OCI-LY1 (cell line): ENCODE results near the gene CYB5RL.

Source experiments
- H2AFZ ChIP-seq: fragments of 200-600 bp; sonication (generic), shearing (Covaris generic); 2 replicates; pipeline ENCODE4 v1.6.0; 2014; ENCODE audit warnings: antibody characterized with exemption, mild to moderate bottlenecking, low read length
- H3F3A ChIP-seq: fragments of 200-600 bp; sonication (generic), shearing (Covaris generic); 2 replicates; pipeline ENCODE4 v1.6.0; 2014; ENCODE audit warnings: mild to moderate bottlenecking, antibody characterized with exemption, low read length, moderate library complexity; ENCODE audit not compliant: insufficient read depth
- H3K27ac ChIP-seq: fragments of 200-600 bp; sonication (generic); 2 replicates; pipeline ENCODE4 v1.5.1; 2014; ENCODE audit warnings: low read length, mixed run types, mild to moderate bottlenecking, low read depth; ENCODE audit not compliant: poor library complexity, severe bottlenecking
- H3K27me3 ChIP-seq: fragments of 200-600 bp; sonication (generic); 2 replicates; pipeline ENCODE4 v1.6.0; 2014; ENCODE audit warnings: antibody characterized with exemption, mild to moderate bottlenecking, low read length, moderate library complexity; ENCODE audit not compliant: insufficient read depth
- H3K36me3 ChIP-seq: fragments of 200-600 bp; sonication (generic); 2 replicates; pipeline ENCODE4 v1.6.1; 2014; ENCODE audit warnings: mild to moderate bottlenecking, antibody characterized with exemption, low read length, moderate library complexity, mixed read lengths; ENCODE audit not compliant: insufficient read depth
- H3K4me1 ChIP-seq: fragments of 200-600 bp; sonication (generic); 2 replicates; pipeline ENCODE4 v1.5.1; 2014; ENCODE audit warnings: mild to moderate bottlenecking, low read length, moderate library complexity; ENCODE audit not compliant: insufficient read depth, severe bottlenecking
- H3K4me2 ChIP-seq: fragments of 200-600 bp; sonication (generic), shearing (Covaris generic); 2 replicates; pipeline ENCODE4 v1.6.1; 2014; ENCODE audit warnings: low read length
- H3K4me3 ChIP-seq: fragments of 200-600 bp; sonication (generic); 2 replicates; pipeline ENCODE4 v1.5.1; 2014; ENCODE audit warnings: low read length, low read depth, mild to moderate bottlenecking, mixed read lengths; ENCODE audit not compliant: poor library complexity, severe bottlenecking
- H3K79me2 ChIP-seq: fragments of 200-600 bp; shearing (Covaris generic); 2 replicates; pipeline ENCODE4 v1.6.1; 2016; ENCODE audit warnings: mixed run types, low read length, mixed read lengths; ENCODE audit not compliant: insufficient read depth
- H3K9ac ChIP-seq: fragments of 200-600 bp; sonication (generic), shearing (Covaris generic); 2 replicates; pipeline ENCODE4 v1.6.1; 2014; ENCODE audit warnings: mild to moderate bottlenecking, low read length, mixed read lengths
- H3K9me2 ChIP-seq: fragments of 200-600 bp; sonication (generic), shearing (Covaris generic); 2 replicates; pipeline ENCODE4 v1.6.1; 2014; ENCODE audit warnings: low read depth, mild to moderate bottlenecking, low read length, mixed read lengths
- H3K9me3 ChIP-seq: fragments of 200-600 bp; shearing (Covaris generic); 2 replicates; pipeline ENCODE4 v1.6.1; 2014; ENCODE audit warnings: low read length, mixed read lengths
- H4K20me1 ChIP-seq: fragments of 200-600 bp; sonication (generic), shearing (Covaris generic); 2 replicates; pipeline ENCODE4 v1.6.0; 2016; ENCODE audit warnings: mild to moderate bottlenecking, low read length; ENCODE audit not compliant: insufficient read depth
- CTCF ChIP-seq: fragments of 200-600 bp; sonication (generic), shearing (Covaris generic); IDR thresholded peaks from 2 replicates; pipeline ENCODE4 v1.5.1; 2017; ENCODE audit warnings: mild to moderate bottlenecking, antibody characterized with exemption, low read length, moderate library complexity, mixed read lengths
- EZH2 ChIP-seq: fragments of 200-600 bp; sonication (generic), shearing (Covaris generic); IDR thresholded peaks from 2 replicates; pipeline ENCODE4 v1.8.0; 2017; ENCODE audit warnings: borderline replicate concordance, mixed run types, mild to moderate bottlenecking, antibody characterized with exemption, low read length, moderate library complexity, mixed read lengths

Gene CYB5RL

GRCh38 chr1:54221867-54222484 is 22.1 kb upstream of the CYB5RL start:
- Histone ChIP-seq H3K9ac (no peak overlapping the region), H3K4me1 (no peaks in the 10 kb centered on the region), H4K20me1 (no peaks in the 10 kb centered on the region), H3K9me3 (no peaks in the 10 kb centered on the region), H3K4me2 (no peak overlapping the region), H3F3A (no peaks in the 10 kb centered on the region), H3K27ac (no peak overlapping the region), H3K9me2 (no peaks in the 10 kb centered on the region), H3K36me3 (peaks cover 34% of the 10 kb centered on the region), H3K79me2 (no peaks in the 10 kb centered on the region), H3K27me3 (no peaks in the 10 kb centered on the region), H3K4me3 (no peak overlapping the region), H2AFZ (no peak overlapping the region)
- TF ChIP-seq CTCF (no peak), EZH2 (no peak)

- no peaks in the 10 kb centered on the region for H3K27me3 ChIP-seq
- no peaks in the 10 kb centered on the region for H3K9me2 ChIP-seq
- H3K9me3 ChIP-seq = no peaks in the 10 kb centered on the region
- no peak overlapping the region for H2AFZ ChIP-seq
- H4K20me1 ChIP-seq = no peaks in the 10 kb centered on the region
- peaks cover 41% of the 10 kb centered on the region for H3K36me3 ChIP-seq
- no peak overlapping the region for H3K4me2 ChIP-seq
- no peak overlapping the region for H3K4me3 ChIP-seq
- H3F3A ChIP-seq = no peaks in the 10 kb centered on the region
- no peaks in the 10 kb centered on the region for H3K79me2 ChIP-seq
- H3K9ac ChIP-seq = no peak overlapping the region
- H3K27ac ChIP-seq = no peak overlapping the region
- H3K4me1 ChIP-seq = no peaks in the 10 kb centered on the region
- no peak for TF ChIP-seq EZH2
- no peak for TF ChIP-seq CTCF
These were observed 21.4 kb upstream of the CYB5RL start for GRCh38 chr1:54221113-54221834.

GRCh38 chr1:54220004-54220811 is 20.4 kb upstream of the CYB5RL start:
- Histone ChIP-seq H3K9me3 (no peaks in the 10 kb centered on the region), H3K4me1 (no peaks in the 10 kb centered on the region), H3K27me3 (no peaks in the 10 kb centered on the region), H3K9me2 (no peaks in the 10 kb centered on the region), H3K4me3 (no peak overlapping the region), H3K27ac (no peak overlapping the region), H3F3A (no peaks in the 10 kb centered on the region), H3K9ac (no peak overlapping the region), H2AFZ (no peak overlapping the region), H3K79me2 (no peaks in the 10 kb centered on the region), H3K4me2 (no peak overlapping the region), H3K36me3 (peaks cover 52% of the 10 kb centered on the region), H4K20me1 (no peaks in the 10 kb centered on the region)
- no peak for TF ChIP-seq CTCF
- no peak for TF ChIP-seq EZH2
